Neural progenitor cell (in vitro differentiated cells): ENCODE results near the gene VPS37B. TPM values are rescaled to one million over a fixed set of nuclear protein-coding genes. Genes with fewer than 3 reads are reported as not detected.

Experiments used
- DNase-seq: peaks from one replicate; pipeline ENCODE4 v3.0.0-alpha.2; 2016; ENCODE audit warnings: low spot score
- H2AFZ ChIP-seq: fragments of 200-600 bp; sonication (generic); replicated peaks from 2 replicates; pipeline ENCODE4 v1.6.1; 2016; ENCODE audit warnings: antibody characterized with exemption
- H3F3A ChIP-seq: fragments of 200-600 bp; sonication (generic); 2 replicates; pipeline ENCODE4 v1.6.1; 2016; ENCODE audit warnings: antibody characterized with exemption, low read depth
- H3K27ac ChIP-seq: fragments of 200-600 bp; sonication (generic); 2 replicates; pipeline ENCODE4 v1.5.1; 2016; ENCODE audit warnings: mild to moderate bottlenecking
- H3K27me3 ChIP-seq: fragments of 200-600 bp; sonication (generic); 2 replicates; pipeline ENCODE4 v1.6.1; 2016; ENCODE audit warnings: mild to moderate bottlenecking, moderate library complexity
- H3K36me3 ChIP-seq: fragments of 200-600 bp; sonication (generic); 2 replicates; pipeline ENCODE4 v1.5.1; 2016
- H3K4me1 ChIP-seq: fragments of 200-600 bp; sonication (generic); 2 replicates; pipeline ENCODE4 v1.6.1; 2016; ENCODE audit warnings: mixed run types
- H3K4me2 ChIP-seq: fragments of 200-600 bp; sonication (generic); 2 replicates; pipeline ENCODE4 v1.6.1; 2016
- H3K4me3 ChIP-seq: fragments of 200-600 bp; sonication (generic); 2 replicates; pipeline ENCODE4 v1.5.1; 2016
- H3K79me2 ChIP-seq: fragments of 200-600 bp; sonication (generic); 2 replicates; pipeline ENCODE4 v1.6.1; 2016; ENCODE audit warnings: low read depth
- H3K9ac ChIP-seq: fragments of 200-600 bp; sonication (generic); 2 replicates; pipeline ENCODE4 v1.6.1; 2016
- H3K9me3 ChIP-seq: fragments of 200-600 bp; sonication (generic); 2 replicates; pipeline ENCODE4 v1.5.1; 2016; ENCODE audit warnings: low read depth
- H4K20me1 ChIP-seq: fragments of 200-600 bp; sonication (generic); 2 replicates; pipeline ENCODE4 v1.6.1; 2016; ENCODE audit warnings: low read depth
- H3K27ac Mint-ChIP-seq: 3 replicates; pipeline ENCODE4 v1.8.0; 2021; ENCODE audit warnings: mixed read lengths
- H3K27me3 Mint-ChIP-seq: 2 replicates; pipeline ENCODE4 v1.8.0; 2022; ENCODE audit warnings: low read depth, mild to moderate bottlenecking, inconsistent platforms, moderate library complexity, mixed read lengths; ENCODE audit not compliant: insufficient read depth
- H3K36me3 Mint-ChIP-seq: 3 replicates; pipeline ENCODE4 v1.8.0; 2021; ENCODE audit warnings: mixed read lengths
- H3K4me1 Mint-ChIP-seq: 3 replicates; pipeline ENCODE4 v1.8.0; 2021; ENCODE audit warnings: mixed read lengths
- H3K4me3 Mint-ChIP-seq: 3 replicates; pipeline ENCODE4 v1.8.0; 2021; ENCODE audit warnings: mild to moderate bottlenecking, moderate library complexity, mixed read lengths
- H3K9me3 Mint-ChIP-seq: 3 replicates; pipeline ENCODE4 v1.8.0; 2020; ENCODE audit warnings: mixed read lengths
- EZH2 ChIP-seq: fragments of 200-600 bp; sonication (generic); IDR thresholded peaks from 2 replicates; pipeline ENCODE4 v1.6.1; 2017; ENCODE audit warnings: antibody characterized with exemption, mild to moderate bottlenecking, moderate library complexity
- EZH2phosphoT487 ChIP-seq: fragments of 200-600 bp; sonication (generic); IDR thresholded peaks from 2 replicates; pipeline ENCODE4 v1.6.1; 2017; ENCODE audit warnings: antibody characterized with exemption
- total RNA-seq: library from RNA; depleted of rRNA; stranded (reverse); fragments of >200 nt; gene quantifications from 2 replicates; pipeline ENCODE4 v1.2.3, GENCODE V29; 2015; ENCODE audit warnings: low replicate concordance
- TF ChIP-seq, protein P1 (sequence below): fragments of 200-600 bp; sonication (generic); IDR thresholded peaks from 2 replicates; pipeline ENCODE4 v1.5.1; 2017; ENCODE audit warnings: antibody characterized with exemption, mild to moderate bottlenecking

The VPS37B gene
- total RNA-seq, 1 donor from 2014 or later: 19.4 TPM

DNA sequence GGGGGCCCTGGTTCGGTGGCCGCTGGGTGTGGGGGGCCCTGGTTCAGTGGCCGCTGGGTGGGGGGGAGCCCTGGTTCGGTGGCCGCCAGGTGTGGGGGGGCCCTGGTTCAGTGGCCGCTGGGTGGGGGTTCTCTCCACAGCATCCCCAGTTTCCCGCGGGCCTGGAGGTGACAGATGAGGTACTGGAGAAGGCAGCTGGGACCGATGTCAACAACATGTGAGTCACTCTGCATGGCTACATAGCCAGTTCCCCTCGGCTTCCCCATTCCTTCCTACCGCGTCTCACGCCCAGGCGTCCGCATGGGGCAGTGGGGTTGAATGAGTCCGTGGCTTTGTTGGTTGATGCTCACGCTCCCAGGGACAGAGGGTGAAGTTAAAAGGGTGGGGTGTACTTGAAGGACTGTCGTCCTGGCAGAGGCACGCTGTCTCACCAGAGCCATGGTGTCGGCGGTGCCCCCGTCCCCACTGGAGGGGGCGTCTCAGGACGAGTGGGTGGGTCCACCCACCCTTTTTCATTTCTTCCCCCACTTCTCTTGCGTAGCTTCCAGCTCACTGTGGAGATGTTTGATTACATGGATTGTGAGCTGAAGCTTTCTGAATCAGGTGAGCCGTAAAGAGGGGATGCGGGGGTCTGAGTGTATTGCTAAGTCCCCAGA lies 45.1 kb downstream of the VPS37B start:
- Histone ChIP-seq H3K79me2 (no peaks in the 10 kb centered on the region), H3K4me1 (no peaks in the 10 kb centered on the region), H3K9ac (no peak overlapping the region), H3K4me3 (no peak overlapping the region), H3K27me3 (no peaks in the 10 kb centered on the region), H3K27ac (no peak overlapping the region), H3K36me3 (no peaks in the 10 kb centered on the region), H3K9me3 (no peaks in the 10 kb centered on the region), H2AFZ (no peak overlapping the region), H3F3A (no peaks in the 10 kb centered on the region), H4K20me1 (peaks cover 10% of the 10 kb centered on the region), H3K4me2 (no peak overlapping the region)
- H3K27ac Mint-ChIP-seq: no peak overlapping the region
- peaks cover 5% of the 10 kb centered on the region for H3K27me3 Mint-ChIP-seq
- H3K9me3 Mint-ChIP-seq: no peaks in the 10 kb centered on the region
- DNase-seq: no peak
- no peak overlapping the region for H3K4me3 Mint-ChIP-seq
- peaks cover 12% of the 10 kb centered on the region for H3K4me1 Mint-ChIP-seq
- TF ChIP-seq EZH2phosphoT487 (no peak), EZH2 (no peak)
- TF ChIP-seq, protein P1, sequence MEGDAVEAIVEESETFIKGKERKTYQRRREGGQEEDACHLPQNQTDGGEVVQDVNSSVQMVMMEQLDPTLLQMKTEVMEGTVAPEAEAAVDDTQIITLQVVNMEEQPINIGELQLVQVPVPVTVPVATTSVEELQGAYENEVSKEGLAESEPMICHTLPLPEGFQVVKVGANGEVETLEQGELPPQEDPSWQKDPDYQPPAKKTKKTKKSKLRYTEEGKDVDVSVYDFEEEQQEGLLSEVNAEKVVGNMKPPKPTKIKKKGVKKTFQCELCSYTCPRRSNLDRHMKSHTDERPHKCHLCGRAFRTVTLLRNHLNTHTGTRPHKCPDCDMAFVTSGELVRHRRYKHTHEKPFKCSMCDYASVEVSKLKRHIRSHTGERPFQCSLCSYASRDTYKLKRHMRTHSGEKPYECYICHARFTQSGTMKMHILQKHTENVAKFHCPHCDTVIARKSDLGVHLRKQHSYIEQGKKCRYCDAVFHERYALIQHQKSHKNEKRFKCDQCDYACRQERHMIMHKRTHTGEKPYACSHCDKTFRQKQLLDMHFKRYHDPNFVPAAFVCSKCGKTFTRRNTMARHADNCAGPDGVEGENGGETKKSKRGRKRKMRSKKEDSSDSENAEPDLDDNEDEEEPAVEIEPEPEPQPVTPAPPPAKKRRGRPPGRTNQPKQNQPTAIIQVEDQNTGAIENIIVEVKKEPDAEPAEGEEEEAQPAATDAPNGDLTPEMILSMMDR: no peak
- H3K36me3 Mint-ChIP-seq: peaks cover 3% of the 10 kb centered on the region

DNA sequence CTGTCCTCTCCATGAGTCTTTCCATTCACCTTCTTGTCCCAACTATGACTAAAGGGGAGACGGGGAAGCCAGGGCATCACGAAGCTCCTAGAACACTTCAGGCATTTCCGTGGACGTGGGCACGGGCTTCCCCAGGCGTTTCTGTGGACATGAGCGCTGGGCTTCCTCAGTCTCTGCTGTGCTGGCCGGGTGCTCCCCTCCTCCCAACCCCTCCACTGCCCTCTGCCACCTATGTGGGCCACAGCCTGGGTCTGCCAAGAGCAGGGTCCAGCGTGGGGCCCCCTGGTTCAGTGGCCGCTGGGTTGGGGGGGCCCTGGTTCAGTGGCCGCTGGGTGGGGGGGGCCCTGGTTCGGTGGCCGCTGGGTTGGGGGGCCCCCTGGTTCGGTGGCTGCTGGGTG lies 45.9 kb downstream of the VPS37B start:
- H3K79me2 ChIP-seq: no peaks in the 10 kb centered on the region
- TF ChIP-seq, protein P1: no peak
- no peak for TF ChIP-seq EZH2phosphoT487
- TF ChIP-seq EZH2: no peak
- no peak overlapping the region for H2AFZ ChIP-seq
- H3K27me3 ChIP-seq: no peaks in the 10 kb centered on the region
- no peak overlapping the region for H3K4me3 ChIP-seq
- H3K9me3 ChIP-seq: no peaks in the 10 kb centered on the region
- Mint-ChIP-seq H3K9me3 (no peaks in the 10 kb centered on the region), H3K27ac (no peak overlapping the region), H3K36me3 (peaks cover 3% of the 10 kb centered on the region), H3K27me3 (peaks cover 5% of the 10 kb centered on the region), H3K4me1 (peaks cover 12% of the 10 kb centered on the region), H3K4me3 (no peak overlapping the region)
- peaks cover 15% of the 10 kb centered on the region for H4K20me1 ChIP-seq
- no peak overlapping the region for H3K9ac ChIP-seq
- H3K27ac ChIP-seq: no peak overlapping the region
- no peaks in the 10 kb centered on the region for H3F3A ChIP-seq
- H3K4me2 ChIP-seq: no peak overlapping the region
- no peaks in the 10 kb centered on the region for H3K36me3 ChIP-seq
- H3K4me1 ChIP-seq: no peaks in the 10 kb centered on the region
- no peak for DNase-seq

DNA sequence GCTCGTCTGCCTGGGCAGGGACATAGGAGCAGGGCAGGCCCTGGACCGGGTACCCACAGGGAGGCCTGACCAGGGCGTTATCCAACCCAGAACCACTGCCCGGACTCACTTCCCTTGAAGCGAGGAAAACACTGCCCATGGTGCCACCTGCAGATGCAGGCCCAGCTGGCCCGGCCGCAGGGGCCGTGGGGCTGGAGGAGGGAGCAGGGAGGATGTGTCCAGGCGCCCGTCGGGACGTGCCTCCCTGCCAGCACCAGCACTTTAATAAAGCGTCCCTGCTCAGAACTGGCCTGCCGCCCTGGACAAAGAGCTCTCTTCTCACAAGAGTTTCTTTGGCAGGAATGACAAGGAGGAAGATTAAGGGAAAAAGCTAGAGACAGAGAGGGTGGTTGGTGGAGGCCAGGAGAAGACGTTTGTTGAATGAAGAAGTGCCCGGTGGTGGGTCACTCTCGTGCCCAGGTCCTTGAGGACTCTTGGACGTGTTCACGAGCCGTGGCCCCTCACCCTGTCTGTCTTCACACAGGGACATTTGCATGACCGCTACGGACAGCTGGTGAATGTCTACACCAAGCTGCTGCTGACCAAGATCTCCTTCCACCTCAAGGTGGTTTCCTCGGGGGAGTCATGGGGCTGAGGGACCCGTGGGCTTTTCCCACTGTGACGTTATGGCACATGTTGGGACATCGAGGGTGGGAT lies 46.4 kb downstream of the VPS37B start:
- Mint-ChIP-seq H3K4me1 (peaks cover 12% of the 10 kb centered on the region), H3K27me3 (peaks cover 3% of the 10 kb centered on the region), H3K9me3 (no peaks in the 10 kb centered on the region), H3K27ac (no peak overlapping the region), H3K4me3 (no peak overlapping the region), H3K36me3 (peaks cover 3% of the 10 kb centered on the region)
- H3K79me2 ChIP-seq: no peaks in the 10 kb centered on the region
- H3K27ac ChIP-seq: no peak overlapping the region
- H3K9ac ChIP-seq: no peak overlapping the region
- peaks cover 15% of the 10 kb centered on the region for H4K20me1 ChIP-seq
- no peak overlapping the region for H2AFZ ChIP-seq
- no peaks in the 10 kb centered on the region for H3K27me3 ChIP-seq
- no peak for DNase-seq
- no peaks in the 10 kb centered on the region for H3K36me3 ChIP-seq
- H3K9me3 ChIP-seq: no peaks in the 10 kb centered on the region
- no peak overlapping the region for H3K4me3 ChIP-seq
- H3F3A ChIP-seq: no peaks in the 10 kb centered on the region
- no peak overlapping the region for H3K4me2 ChIP-seq
- TF ChIP-seq EZH2phosphoT487: no peak
- no peak for TF ChIP-seq EZH2
- TF ChIP-seq, protein P1: no peak
- H3K4me1 ChIP-seq: no peaks in the 10 kb centered on the region
